A549 (cell line): ENCODE results near the gene TEX44.

Experiments used
- CTCF ChIP-seq: fragments of >200 bp; sonication (Bioruptor Twin); formaldehyde crosslinking; IDR thresholded peaks from 3 replicates; pipeline ENCODE4 v1.5.1; 2016
- JUNB ChIP-seq: fragments of >200 bp; sonication (Bioruptor Twin); formaldehyde crosslinking; IDR thresholded peaks from 2 replicates; pipeline ENCODE4 v1.6.1; 2016
- MAZ ChIP-seq: fragments of 150-350 bp; IDR thresholded peaks from 2 replicates; pipeline ENCODE4 v1.6.1; 2014; ENCODE audit warnings: antibody characterized with exemption, low read depth, low read length, borderline replicate concordance
- SMC3 ChIP-seq: fragments of >200 bp; sonication (Bioruptor Twin); formaldehyde crosslinking; IDR thresholded peaks from 3 replicates; pipeline ENCODE4 v1.6.1; 2018; ENCODE audit warnings: inconsistent platforms

GRCh38 chr2:231615058-231615671 lies 22.5 kb downstream of the TEX44 start:
- TF ChIP-seq CTCF (no peak), MAZ (no peak), SMC3 (no peak), JUNB (no peak)
